ENCODE measurements around the gene GDPD3. TPM values are rescaled to one million over a fixed set of nuclear protein-coding genes. Genes with fewer than 3 reads are reported as not detected.

GDPD3 gene
- total and polyA plus RNA-seq, 9 of the 15 experiments (the other 6 are each of a cell fraction or from before 2014, with no cell fraction given) = 0.47 to 3.9 (median 1.1) TPM

DNA sequence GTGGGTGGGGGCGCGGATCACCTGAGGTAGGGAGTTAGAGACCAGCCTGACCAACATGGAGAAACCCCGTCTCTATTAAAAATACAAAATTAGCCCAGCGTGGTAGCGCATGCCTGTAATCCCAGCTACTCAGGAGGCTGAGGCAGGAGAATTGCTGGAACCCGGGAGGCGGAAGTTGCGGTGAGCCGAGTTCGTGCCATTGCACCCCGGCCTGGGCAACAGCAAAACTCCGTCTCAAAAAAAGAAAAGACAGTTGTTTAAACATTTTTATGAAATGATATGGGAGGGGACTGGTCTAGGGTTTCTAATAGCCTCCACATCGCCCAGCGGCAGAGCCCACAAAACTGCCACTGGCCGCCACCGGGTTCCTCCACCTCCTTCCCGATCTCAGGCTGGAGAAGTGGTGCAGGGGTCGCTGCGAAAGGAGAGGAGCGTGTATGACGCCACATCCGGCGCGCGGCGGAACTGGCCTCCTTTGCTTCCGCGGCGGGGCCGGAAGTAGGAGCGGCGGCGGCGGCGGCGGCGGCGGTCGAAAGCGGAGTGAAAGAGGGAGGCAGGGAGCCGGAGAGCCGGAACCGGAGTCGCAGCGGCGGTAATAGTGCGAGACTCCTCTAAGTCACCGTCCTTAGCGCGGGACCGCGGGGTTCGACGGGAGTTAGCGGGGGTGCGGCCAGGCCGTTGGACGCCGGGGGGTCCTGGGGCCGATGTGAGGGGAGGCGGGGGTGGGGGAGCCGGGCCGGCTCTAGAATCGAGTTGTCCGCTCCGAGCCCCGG is 37.6 kb downstream of the GDPD3 start, which contains the start of gene PPP4C (continued):
- TF ChIP-seq, protein P1, sequence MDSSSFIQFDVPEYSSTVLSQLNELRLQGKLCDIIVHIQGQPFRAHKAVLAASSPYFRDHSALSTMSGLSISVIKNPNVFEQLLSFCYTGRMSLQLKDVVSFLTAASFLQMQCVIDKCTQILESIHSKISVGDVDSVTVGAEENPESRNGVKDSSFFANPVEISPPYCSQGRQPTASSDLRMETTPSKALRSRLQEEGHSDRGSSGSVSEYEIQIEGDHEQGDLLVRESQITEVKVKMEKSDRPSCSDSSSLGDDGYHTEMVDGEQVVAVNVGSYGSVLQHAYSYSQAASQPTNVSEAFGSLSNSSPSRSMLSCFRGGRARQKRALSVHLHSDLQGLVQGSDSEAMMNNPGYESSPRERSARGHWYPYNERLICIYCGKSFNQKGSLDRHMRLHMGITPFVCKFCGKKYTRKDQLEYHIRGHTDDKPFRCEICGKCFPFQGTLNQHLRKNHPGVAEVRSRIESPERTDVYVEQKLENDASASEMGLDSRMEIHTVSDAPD (CRISPR knock-in tag; IDR thresholded peaks at IDR 0.05) = no peak
- TF ChIP-seq ZNF589 (CRISPR knock-in tag; IDR thresholded peaks at IDR 0.05; ENCODE audit: low read depth) (0 out of 2 replicates have a peak, but pooled peaks have one; percentile 36), POLR2AphosphoS2 (IDR thresholded peaks at IDR 0.05; ENCODE audit: low read length) (peak; percentile 95), TBL1XR1 (IDR thresholded peaks at IDR 0.05; ENCODE audit: low read length in 2 of 2) (0 out of 4 replicates have a peak, but pooled peaks of 1 of the 2 experiments have one; percentile 17), POLR2AphosphoS5 (IDR thresholded peaks at IDR 0.05; ENCODE audit: control insufficient read depth, insufficient read depth, low read depth, low read length) (peak; percentile 98), RBFOX2 (IDR thresholded peaks at IDR 0.05; ENCODE audit: low read depth, low read length) (peak; percentile 99), FIP1L1 (IDR thresholded peaks at IDR 0.05; ENCODE audit: low read depth, low read length, poor library complexity, severe bottlenecking) (peak; percentile 28), CBX1 (IDR thresholded peaks at IDR 0.05; ENCODE audit: low read depth) (peak; percentile 80; the same call in 1 of the 2 replicates), RNF2 (IDR thresholded peaks at IDR 0.05) (peak; percentile 38)
- TF ChIP-seq, protein P2, sequence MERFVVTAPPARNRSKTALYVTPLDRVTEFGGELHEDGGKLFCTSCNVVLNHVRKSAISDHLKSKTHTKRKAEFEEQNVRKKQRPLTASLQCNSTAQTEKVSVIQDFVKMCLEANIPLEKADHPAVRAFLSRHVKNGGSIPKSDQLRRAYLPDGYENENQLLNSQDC (CRISPR knock-in tag; IDR thresholded peaks at IDR 0.05) = peak; percentile 96
- TF ChIP-seq, protein P3, sequence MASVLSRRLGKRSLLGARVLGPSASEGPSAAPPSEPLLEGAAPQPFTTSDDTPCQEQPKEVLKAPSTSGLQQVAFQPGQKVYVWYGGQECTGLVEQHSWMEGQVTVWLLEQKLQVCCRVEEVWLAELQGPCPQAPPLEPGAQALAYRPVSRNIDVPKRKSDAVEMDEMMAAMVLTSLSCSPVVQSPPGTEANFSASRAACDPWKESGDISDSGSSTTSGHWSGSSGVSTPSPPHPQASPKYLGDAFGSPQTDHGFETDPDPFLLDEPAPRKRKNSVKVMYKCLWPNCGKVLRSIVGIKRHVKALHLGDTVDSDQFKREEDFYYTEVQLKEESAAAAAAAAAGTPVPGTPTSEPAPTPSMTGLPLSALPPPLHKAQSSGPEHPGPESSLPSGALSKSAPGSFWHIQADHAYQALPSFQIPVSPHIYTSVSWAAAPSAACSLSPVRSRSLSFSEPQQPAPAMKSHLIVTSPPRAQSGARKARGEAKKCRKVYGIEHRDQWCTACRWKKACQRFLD (CRISPR knock-in tag; IDR thresholded peaks at IDR 0.05) = 0 out of 2 replicates have a peak, but pooled peaks have one; percentile 0
- TF ChIP-seq, protein P4, sequence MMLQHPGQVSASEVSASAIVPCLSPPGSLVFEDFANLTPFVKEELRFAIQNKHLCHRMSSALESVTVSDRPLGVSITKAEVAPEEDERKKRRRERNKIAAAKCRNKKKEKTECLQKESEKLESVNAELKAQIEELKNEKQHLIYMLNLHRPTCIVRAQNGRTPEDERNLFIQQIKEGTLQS (IDR thresholded peaks at IDR 0.05) = peak; percentile 59
- TF ChIP-seq, protein P4 (CRISPR knock-in tag; conservative IDR thresholded peaks at IDR 0.05) = no peak
- TF ChIP-seq, protein P5, sequence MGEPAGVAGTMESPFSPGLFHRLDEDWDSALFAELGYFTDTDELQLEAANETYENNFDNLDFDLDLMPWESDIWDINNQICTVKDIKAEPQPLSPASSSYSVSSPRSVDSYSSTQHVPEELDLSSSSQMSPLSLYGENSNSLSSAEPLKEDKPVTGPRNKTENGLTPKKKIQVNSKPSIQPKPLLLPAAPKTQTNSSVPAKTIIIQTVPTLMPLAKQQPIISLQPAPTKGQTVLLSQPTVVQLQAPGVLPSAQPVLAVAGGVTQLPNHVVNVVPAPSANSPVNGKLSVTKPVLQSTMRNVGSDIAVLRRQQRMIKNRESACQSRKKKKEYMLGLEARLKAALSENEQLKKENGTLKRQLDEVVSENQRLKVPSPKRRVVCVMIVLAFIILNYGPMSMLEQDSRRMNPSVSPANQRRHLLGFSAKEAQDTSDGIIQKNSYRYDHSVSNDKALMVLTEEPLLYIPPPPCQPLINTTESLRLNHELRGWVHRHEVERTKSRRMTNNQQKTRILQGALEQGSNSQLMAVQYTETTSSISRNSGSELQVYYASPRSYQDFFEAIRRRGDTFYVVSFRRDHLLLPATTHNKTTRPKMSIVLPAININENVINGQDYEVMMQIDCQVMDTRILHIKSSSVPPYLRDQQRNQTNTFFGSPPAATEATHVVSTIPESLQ (CRISPR knock-in tag; IDR thresholded peaks at IDR 0.05) = no peak
- TF ChIP-seq, protein P6, sequence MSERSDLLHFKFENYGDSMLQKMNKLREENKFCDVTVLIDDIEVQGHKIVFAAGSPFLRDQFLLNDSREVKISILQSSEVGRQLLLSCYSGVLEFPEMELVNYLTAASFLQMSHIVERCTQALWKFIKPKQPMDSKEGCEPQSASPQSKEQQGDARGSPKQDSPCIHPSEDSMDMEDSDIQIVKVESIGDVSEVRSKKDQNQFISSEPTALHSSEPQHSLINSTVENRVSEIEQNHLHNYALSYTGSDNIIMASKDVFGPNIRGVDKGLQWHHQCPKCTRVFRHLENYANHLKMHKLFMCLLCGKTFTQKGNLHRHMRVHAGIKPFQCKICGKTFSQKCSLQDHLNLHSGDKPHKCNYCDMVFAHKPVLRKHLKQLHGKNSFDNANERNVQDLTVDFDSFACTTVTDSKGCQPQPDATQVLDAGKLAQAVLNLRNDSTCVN (CRISPR knock-in tag; IDR thresholded peaks at IDR 0.05) = peak; percentile 46; the same call in 1 of the 2 replicates
- TF ChIP-seq, protein P7, sequence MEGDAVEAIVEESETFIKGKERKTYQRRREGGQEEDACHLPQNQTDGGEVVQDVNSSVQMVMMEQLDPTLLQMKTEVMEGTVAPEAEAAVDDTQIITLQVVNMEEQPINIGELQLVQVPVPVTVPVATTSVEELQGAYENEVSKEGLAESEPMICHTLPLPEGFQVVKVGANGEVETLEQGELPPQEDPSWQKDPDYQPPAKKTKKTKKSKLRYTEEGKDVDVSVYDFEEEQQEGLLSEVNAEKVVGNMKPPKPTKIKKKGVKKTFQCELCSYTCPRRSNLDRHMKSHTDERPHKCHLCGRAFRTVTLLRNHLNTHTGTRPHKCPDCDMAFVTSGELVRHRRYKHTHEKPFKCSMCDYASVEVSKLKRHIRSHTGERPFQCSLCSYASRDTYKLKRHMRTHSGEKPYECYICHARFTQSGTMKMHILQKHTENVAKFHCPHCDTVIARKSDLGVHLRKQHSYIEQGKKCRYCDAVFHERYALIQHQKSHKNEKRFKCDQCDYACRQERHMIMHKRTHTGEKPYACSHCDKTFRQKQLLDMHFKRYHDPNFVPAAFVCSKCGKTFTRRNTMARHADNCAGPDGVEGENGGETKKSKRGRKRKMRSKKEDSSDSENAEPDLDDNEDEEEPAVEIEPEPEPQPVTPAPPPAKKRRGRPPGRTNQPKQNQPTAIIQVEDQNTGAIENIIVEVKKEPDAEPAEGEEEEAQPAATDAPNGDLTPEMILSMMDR (IDR thresholded peaks at IDR 0.05 in 2 of 3, conservative IDR thresholded peaks at IDR 0.05 in 1 of 3; ENCODE audit: insufficient read depth in 2 of 3, low read depth in 1 of 3, low read length in 3 of 3) = 0 out of 6 replicates have a peak, but pooled peaks of 1 of the 3 experiments have one; percentile 8

All from K562 (cell line).